SU-DHL-6 (cell line): ENCODE data around the gene YBX2.

ENCODE experiments used
- H2AFZ ChIP-seq: fragments of 200-600 bp; sonication (generic); 2 replicates; pipeline ENCODE4 v1.6.1; 2014; ENCODE audit warnings: low read depth, mild to moderate bottlenecking, moderate library complexity, mixed read lengths, antibody characterized with exemption, low read length; ENCODE audit not compliant: severe bottlenecking
- H3F3A ChIP-seq: fragments of 200-600 bp; shearing (Covaris generic); 2 replicates; pipeline ENCODE4 v1.6.0; 2016; ENCODE audit warnings: antibody characterized with exemption, mild to moderate bottlenecking; ENCODE audit not compliant: insufficient read depth
- H3K27ac ChIP-seq: fragments of 200-600 bp; sonication (generic); 2 replicates; pipeline ENCODE4 v1.5.1; 2016; ENCODE audit warnings: low read depth, mild to moderate bottlenecking, low read length, moderate library complexity, mixed read lengths
- H3K27me3 ChIP-seq: fragments of 200-600 bp; sonication (generic), shearing (Covaris generic); 2 replicates; pipeline ENCODE4 v1.6.0; 2014; ENCODE audit warnings: mild to moderate bottlenecking, low read length
- H3K36me3 ChIP-seq: fragments of 200-600 bp; sonication (generic); 2 replicates; pipeline ENCODE4 v1.6.1; 2014; ENCODE audit warnings: mild to moderate bottlenecking, low read length, mixed read lengths
- H3K4me2 ChIP-seq: fragments of 300-600, 200-600 bp; shearing (Covaris generic), sonication (generic); 2 replicates; pipeline ENCODE4 v1.6.0; 2014; ENCODE audit warnings: low read length, low read depth, mild to moderate bottlenecking; ENCODE audit not compliant: poor library complexity, severe bottlenecking
- H3K4me3 ChIP-seq: fragments of 200-600 bp; sonication (generic); 2 replicates; pipeline ENCODE4 v1.5.1; 2014; ENCODE audit warnings: antibody characterized with exemption, low read length, mild to moderate bottlenecking, mixed read lengths; ENCODE audit not compliant: insufficient read depth, poor library complexity, severe bottlenecking
- H3K79me2 ChIP-seq: fragments of 200-600 bp; sonication (generic); 2 replicates; pipeline ENCODE4 v1.6.1; 2014; ENCODE audit warnings: mild to moderate bottlenecking, low read length, moderate library complexity; ENCODE audit not compliant: insufficient read depth
- H3K9ac ChIP-seq: fragments of 200-600 bp; sonication (generic); 2 replicates; pipeline ENCODE4 v1.7.0; 2014; ENCODE audit warnings: mild to moderate bottlenecking, low read length
- H3K9me2 ChIP-seq: fragments of 200-600 bp; sonication (generic); replicated peaks from 2 replicates; pipeline ENCODE4 v1.6.1; 2014; ENCODE audit warnings: low read length; ENCODE audit not compliant: insufficient read depth
- H3K9me3 ChIP-seq: fragments of 200-600 bp; sonication (generic); 2 replicates; pipeline ENCODE4 v1.6.1; 2014; ENCODE audit warnings: low read length, mixed read lengths; ENCODE audit not compliant: insufficient read depth
- H4K20me1 ChIP-seq: fragments of 200-600 bp; sonication (generic); 2 replicates; pipeline ENCODE4 v1.6.1; 2014; ENCODE audit warnings: low read depth, mild to moderate bottlenecking, antibody characterized with exemption, low read length, moderate library complexity, mixed read lengths
- CTCF ChIP-seq: fragments of 200-600 bp; sonication (generic); IDR thresholded peaks from one replicate; pipeline ENCODE4 v1.5.1; 2017; ENCODE audit warnings: antibody characterized with exemption, mild to moderate bottlenecking, low read length, moderate library complexity; ENCODE audit not compliant: insufficient read depth, poor library complexity, severe bottlenecking
- EZH2phosphoT487 ChIP-seq: fragments of 200-600 bp; sonication (generic), shearing (Covaris generic); conservative IDR thresholded peaks from 2 replicates; pipeline ENCODE4 v1.6.1; 2018; ENCODE audit warnings: mild to moderate bottlenecking, antibody characterized with exemption, low read length, moderate library complexity, mixed read lengths

Gene YBX2

GRCh38 chr17:7317161-7317803 is 22.8 kb upstream of the YBX2 start:
- Histone ChIP-seq H3K36me3 (no peaks in the 10 kb centered on the region), H3K4me2 (no peak overlapping the region), H3K9ac (no peak overlapping the region), H3K27ac (no peak overlapping the region), H3F3A (peaks cover 22% of the 10 kb centered on the region), H4K20me1 (no peaks in the 10 kb centered on the region), H2AFZ (no peak overlapping the region), H3K9me3 (no peaks in the 10 kb centered on the region), H3K79me2 (peaks cover 6% of the 10 kb centered on the region), H3K27me3 (no peaks in the 10 kb centered on the region), H3K9me2 (no peaks in the 10 kb centered on the region), H3K4me3 (no peak overlapping the region)
- TF ChIP-seq CTCF = no peak
- no peak for TF ChIP-seq EZH2phosphoT487

- Histone ChIP-seq H3F3A (peaks cover 33% of the 10 kb centered on the region), H2AFZ (peak overlapping the region; percentile 59), H3K4me3 (peak overlapping the region; percentile 89)
Observed at GRCh38 chr17:7315570-7316235, 21.3 kb upstream of the YBX2 start.

GRCh38 chr17:7314719-7315569 is 20.5 kb upstream of the YBX2 start, which contains the start of gene GPS2:
Gene GPS2, minus strand, starts transcription at chr17:7315360. Its CDS starts 308 bp downstream, at chr17:7315052.
- Histone ChIP-seq H3K27ac (peak within 1 kb of the TSS; percentile 75), H3K4me2 (peak within 1 kb of the TSS; percentile 81), H3K27me3 (no peaks in the 10 kb centered on the region), H3K36me3 (peaks cover 11% of the 10 kb centered on the region), H3K9me2 (no peaks in the 10 kb centered on the region), H3K4me3 (peak within 1 kb of the TSS; percentile 89), H4K20me1 (peaks cover 10% of the 10 kb centered on the region; the same call in 1 of the 2 replicates), H3K79me2 (peaks cover 19% of the 10 kb centered on the region), H3K9ac (peak within 1 kb of the TSS; percentile 83), H3K9me3 (no peaks in the 10 kb centered on the region), H2AFZ (peak within 1 kb of the TSS; percentile 59), H3F3A (peaks cover 40% of the 10 kb centered on the region)
- no peak for TF ChIP-seq EZH2phosphoT487
- TF ChIP-seq CTCF = no peak

More at GRCh38 chr17:7315570-7316235, 21.3 kb upstream of the YBX2 start:
- Histone ChIP-seq H3K36me3 (peaks cover 3% of the 10 kb centered on the region), H3K4me2 (peak overlapping the region; percentile 81), H3K27me3 (no peaks in the 10 kb centered on the region), H3K9ac (peak overlapping the region; percentile 83), H4K20me1 (peaks cover 3% of the 10 kb centered on the region; the same call in 1 of the 2 replicates), H3K79me2 (peaks cover 11% of the 10 kb centered on the region), H3K9me3 (no peaks in the 10 kb centered on the region), H3K27ac (peak overlapping the region; percentile 75), H3K9me2 (no peaks in the 10 kb centered on the region)
- no peak for TF ChIP-seq CTCF
- TF ChIP-seq EZH2phosphoT487 = no peak
